ENCODE measurements around the gene TMEM69. TPM values are rescaled to one million over a fixed set of nuclear protein-coding genes. Genes with fewer than 3 reads are reported as not detected.

The TMEM69 gene
- total and polyA plus RNA-seq, 2 of the 13 experiments (the other 11 are each of a cell fraction or from before 2014, with no cell fraction given) = 25.4 to 135 TPM

DNA sequence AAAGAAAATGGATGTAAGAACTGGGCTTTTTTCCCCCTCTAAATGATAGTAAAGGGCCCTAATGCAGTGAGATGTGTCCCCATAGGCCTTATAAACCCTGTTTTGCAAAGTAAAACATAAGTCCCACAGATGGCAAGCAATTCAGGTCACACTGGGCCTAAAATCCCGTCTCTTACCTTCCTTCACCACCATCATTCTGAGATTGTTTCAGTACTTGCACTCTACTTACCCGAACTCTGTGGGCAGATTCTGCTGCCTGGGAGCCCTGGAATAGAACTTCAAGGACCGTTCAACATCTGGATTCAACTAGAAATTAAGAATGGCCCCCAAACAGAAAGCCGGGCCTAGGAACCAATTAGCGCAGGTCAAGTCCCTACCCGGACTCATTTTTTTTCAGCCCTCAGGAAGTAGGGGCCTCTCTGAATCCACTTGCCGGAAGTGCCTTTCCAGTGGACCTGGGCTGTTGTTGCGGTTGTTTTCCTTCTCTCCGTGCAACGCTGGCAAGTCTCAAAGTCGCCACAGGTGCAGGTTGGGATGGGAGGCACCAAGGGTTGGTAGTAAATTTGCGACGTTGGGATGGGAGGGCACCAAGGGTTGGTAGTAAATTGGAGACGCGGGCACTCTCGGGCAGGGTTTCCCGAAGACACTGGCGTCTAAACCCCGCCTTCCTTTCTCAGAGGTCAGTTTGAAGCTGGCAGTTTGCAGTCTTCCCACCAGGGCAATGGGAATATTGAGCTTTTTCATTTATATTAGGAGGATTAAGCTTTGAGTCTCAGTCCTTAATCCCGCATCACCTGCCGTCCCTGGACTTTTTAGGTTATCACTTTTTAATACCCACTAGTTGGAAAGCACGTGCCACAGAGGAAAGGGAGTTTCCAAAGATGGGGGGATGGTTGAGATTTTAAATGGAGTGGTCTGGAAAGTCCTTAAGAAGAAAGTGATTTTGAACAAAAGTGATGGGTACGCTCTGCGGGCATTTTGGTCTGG is at the start of gene TMEM69 (continued):
- TF ChIP-seq, protein P1, sequence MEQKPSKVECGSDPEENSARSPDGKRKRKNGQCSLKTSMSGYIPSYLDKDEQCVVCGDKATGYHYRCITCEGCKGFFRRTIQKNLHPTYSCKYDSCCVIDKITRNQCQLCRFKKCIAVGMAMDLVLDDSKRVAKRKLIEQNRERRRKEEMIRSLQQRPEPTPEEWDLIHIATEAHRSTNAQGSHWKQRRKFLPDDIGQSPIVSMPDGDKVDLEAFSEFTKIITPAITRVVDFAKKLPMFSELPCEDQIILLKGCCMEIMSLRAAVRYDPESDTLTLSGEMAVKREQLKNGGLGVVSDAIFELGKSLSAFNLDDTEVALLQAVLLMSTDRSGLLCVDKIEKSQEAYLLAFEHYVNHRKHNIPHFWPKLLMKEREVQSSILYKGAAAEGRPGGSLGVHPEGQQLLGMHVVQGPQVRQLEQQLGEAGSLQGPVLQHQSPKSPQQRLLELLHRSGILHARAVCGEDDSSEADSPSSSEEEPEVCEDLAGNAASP (CRISPR knock-in tag; IDR thresholded peaks at IDR 0.05; ENCODE audit: borderline replicate concordance) = 0 out of 2 replicates have a peak, but pooled peaks have one; percentile 63
- TF ChIP-seq, protein P2, sequence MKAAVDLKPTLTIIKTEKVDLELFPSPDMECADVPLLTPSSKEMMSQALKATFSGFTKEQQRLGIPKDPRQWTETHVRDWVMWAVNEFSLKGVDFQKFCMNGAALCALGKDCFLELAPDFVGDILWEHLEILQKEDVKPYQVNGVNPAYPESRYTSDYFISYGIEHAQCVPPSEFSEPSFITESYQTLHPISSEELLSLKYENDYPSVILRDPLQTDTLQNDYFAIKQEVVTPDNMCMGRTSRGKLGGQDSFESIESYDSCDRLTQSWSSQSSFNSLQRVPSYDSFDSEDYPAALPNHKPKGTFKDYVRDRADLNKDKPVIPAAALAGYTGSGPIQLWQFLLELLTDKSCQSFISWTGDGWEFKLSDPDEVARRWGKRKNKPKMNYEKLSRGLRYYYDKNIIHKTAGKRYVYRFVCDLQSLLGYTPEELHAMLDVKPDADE (CRISPR knock-in tag; IDR thresholded peaks at IDR 0.05) = no peak
- TF ChIP-seq, protein P3, sequence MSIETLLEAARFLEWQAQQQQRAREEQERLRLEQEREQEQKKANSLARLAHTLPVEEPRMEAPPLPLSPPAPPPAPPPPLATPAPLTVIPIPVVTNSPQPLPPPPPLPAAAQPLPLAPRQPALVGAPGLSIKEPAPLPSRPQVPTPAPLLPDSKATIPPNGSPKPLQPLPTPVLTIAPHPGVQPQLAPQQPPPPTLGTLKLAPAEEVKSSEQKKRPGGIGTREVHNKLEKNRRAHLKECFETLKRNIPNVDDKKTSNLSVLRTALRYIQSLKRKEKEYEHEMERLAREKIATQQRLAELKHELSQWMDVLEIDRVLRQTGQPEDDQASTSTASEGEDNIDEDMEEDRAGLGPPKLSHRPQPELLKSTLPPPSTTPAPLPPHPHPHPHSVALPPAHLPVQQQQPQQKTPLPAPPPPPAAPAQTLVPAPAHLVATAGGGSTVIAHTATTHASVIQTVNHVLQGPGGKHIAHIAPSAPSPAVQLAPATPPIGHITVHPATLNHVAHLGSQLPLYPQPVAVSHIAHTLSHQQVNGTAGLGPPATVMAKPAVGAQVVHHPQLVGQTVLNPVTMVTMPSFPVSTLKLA (IDR thresholded peaks at IDR 0.05) = no peak
- TF ChIP-seq, protein P4, sequence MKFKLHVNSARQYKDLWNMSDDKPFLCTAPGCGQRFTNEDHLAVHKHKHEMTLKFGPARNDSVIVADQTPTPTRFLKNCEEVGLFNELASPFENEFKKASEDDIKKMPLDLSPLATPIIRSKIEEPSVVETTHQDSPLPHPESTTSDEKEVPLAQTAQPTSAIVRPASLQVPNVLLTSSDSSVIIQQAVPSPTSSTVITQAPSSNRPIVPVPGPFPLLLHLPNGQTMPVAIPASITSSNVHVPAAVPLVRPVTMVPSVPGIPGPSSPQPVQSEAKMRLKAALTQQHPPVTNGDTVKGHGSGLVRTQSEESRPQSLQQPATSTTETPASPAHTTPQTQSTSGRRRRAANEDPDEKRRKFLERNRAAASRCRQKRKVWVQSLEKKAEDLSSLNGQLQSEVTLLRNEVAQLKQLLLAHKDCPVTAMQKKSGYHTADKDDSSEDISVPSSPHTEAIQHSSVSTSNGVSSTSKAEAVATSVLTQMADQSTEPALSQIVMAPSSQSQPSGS (CRISPR knock-in tag; IDR thresholded peaks at IDR 0.05) = peak; percentile 59; the same call in 1 of the 2 replicates
- TF ChIP-seq, protein P5, sequence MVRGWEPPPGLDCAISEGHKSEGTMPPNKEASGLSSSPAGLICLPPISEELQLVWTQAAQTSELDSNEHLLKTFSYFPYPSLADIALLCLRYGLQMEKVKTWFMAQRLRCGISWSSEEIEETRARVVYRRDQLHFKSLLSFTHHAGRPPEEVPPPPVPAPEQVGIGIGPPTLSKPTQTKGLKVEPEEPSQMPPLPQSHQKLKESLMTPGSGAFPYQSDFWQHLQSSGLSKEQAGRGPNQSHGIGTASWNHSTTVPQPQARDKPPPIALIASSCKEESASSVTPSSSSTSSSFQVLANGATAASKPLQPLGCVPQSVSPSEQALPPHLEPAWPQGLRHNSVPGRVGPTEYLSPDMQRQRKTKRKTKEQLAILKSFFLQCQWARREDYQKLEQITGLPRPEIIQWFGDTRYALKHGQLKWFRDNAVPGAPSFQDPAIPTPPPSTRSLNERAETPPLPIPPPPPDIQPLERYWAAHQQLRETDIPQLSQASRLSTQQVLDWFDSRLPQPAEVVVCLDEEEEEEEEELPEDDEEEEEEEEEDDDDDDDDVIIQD (CRISPR knock-in tag; IDR thresholded peaks at IDR 0.05; ENCODE audit: low read depth) = peak; percentile 10; the same call in 1 of the 2 replicates
- TF ChIP-seq, protein P6, sequence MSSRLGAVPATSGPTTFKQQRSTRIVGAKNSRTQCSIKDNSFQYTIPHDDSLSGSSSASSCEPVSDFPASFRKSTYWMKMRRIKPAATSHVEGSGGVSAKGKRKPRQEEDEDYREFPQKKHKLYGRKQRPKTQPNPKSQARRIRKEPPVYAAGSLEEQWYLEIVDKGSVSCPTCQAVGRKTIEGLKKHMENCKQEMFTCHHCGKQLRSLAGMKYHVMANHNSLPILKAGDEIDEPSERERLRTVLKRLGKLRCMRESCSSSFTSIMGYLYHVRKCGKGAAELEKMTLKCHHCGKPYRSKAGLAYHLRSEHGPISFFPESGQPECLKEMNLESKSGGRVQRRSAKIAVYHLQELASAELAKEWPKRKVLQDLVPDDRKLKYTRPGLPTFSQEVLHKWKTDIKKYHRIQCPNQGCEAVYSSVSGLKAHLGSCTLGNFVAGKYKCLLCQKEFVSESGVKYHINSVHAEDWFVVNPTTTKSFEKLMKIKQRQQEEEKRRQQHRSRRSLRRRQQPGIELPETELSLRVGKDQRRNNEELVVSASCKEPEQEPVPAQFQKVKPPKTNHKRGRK (CRISPR knock-in tag; IDR thresholded peaks at IDR 0.05) = no peak
- TF ChIP-seq, protein P7, sequence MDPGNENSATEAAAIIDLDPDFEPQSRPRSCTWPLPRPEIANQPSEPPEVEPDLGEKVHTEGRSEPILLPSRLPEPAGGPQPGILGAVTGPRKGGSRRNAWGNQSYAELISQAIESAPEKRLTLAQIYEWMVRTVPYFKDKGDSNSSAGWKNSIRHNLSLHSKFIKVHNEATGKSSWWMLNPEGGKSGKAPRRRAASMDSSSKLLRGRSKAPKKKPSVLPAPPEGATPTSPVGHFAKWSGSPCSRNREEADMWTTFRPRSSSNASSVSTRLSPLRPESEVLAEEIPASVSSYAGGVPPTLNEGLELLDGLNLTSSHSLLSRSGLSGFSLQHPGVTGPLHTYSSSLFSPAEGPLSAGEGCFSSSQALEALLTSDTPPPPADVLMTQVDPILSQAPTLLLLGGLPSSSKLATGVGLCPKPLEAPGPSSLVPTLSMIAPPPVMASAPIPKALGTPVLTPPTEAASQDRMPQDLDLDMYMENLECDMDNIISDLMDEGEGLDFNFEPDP (CRISPR knock-in tag; conservative IDR thresholded peaks at IDR 0.05) = no peak
- TF ChIP-seq SNRNP70 (IDR thresholded peaks at IDR 0.05; ENCODE audit: low read depth, low read length) (no peak), SMYD3 (CRISPR knock-in tag; IDR thresholded peaks at IDR 0.05) (no peak; the same call in 1 of the 2 replicates), FOSL1 (CRISPR knock-in tag; IDR thresholded peaks at IDR 0.05; ENCODE audit: borderline replicate concordance) (0 out of 2 replicates have a peak, but pooled peaks have one; percentile 22)
- TF ChIP-seq, protein P8, sequence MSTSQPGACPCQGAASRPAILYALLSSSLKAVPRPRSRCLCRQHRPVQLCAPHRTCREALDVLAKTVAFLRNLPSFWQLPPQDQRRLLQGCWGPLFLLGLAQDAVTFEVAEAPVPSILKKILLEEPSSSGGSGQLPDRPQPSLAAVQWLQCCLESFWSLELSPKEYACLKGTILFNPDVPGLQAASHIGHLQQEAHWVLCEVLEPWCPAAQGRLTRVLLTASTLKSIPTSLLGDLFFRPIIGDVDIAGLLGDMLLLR (CRISPR knock-in tag; IDR thresholded peaks at IDR 0.05) = peak; percentile 34; the same call in 1 of the 2 replicates

Measured in HepG2 (cell line).